ENCODE data around the gene VTCN1. TPM values are rescaled to one million over a fixed set of nuclear protein-coding genes. Genes with fewer than 3 reads are reported as not detected.

The VTCN1 gene
- total RNA-seq, 1 experiment from 2014 or later = not detected

DNA sequence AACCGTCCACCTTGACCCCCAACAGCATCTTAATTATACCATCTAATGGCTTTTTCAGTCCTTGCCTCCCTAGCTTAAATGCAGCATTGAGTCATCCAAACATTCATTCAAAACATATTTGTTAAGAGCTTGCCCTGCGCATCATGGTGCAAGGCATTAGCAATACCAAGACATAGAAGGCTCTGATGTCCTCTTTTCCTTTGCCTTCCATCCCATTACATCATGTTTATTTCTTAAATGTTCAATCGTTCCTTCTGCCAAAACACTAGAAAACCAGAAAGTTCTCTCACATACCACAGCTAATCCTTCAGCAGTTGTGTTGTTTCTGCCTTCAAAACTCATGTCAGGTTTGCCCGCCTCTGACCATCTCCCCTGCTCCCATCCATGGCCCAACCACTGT lies 29.8 kb upstream of the VTCN1 start (continued):
- TF ChIP-seq ETV6 (CRISPR knock-in tag; IDR thresholded peaks at IDR 0.05) (no peak), ELF4 (CRISPR knock-in tag; IDR thresholded peaks at IDR 0.05; ENCODE audit: low read depth) (no peak), ZNF671 (CRISPR knock-in tag; IDR thresholded peaks at IDR 0.05) (no peak), SP1 (CRISPR knock-in tag; conservative IDR thresholded peaks at IDR 0.05) (no peak), FOXK1 (CRISPR knock-in tag; IDR thresholded peaks at IDR 0.05) (no peak), GRHL2 (CRISPR knock-in tag; IDR thresholded peaks at IDR 0.05; ENCODE audit: insufficient replicate concordance, severe bottlenecking) (no peak), STAT6 (CRISPR knock-in tag; conservative IDR thresholded peaks at IDR 0.05; ENCODE audit: low read depth) (no peak), ZNF263 (CRISPR knock-in tag; IDR thresholded peaks at IDR 0.05; ENCODE audit: low read depth) (no peak), MYBL2 (CRISPR knock-in tag; IDR thresholded peaks at IDR 0.05) (no peak), ATF3 (CRISPR knock-in tag; conservative IDR thresholded peaks at IDR 0.05) (no peak), SMAD3 (CRISPR knock-in tag; IDR thresholded peaks at IDR 0.05; ENCODE audit: borderline replicate concordance) (no peak)
- TF ChIP-seq, protein P1, sequence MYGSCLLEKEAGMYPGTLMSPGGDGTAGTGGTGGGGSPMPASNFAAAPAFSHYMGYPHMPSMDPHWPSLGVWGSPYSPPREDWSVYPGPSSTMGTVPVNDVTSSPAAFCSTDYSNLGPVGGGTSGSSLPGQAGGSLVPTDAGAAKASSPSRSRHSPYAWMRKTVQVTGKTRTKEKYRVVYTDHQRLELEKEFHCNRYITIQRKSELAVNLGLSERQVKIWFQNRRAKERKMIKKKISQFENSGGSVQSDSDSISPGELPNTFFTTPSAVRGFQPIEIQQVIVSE (CRISPR knock-in tag; IDR thresholded peaks at IDR 0.05; ENCODE audit: borderline replicate concordance) = no peak
- TF ChIP-seq, protein P2, sequence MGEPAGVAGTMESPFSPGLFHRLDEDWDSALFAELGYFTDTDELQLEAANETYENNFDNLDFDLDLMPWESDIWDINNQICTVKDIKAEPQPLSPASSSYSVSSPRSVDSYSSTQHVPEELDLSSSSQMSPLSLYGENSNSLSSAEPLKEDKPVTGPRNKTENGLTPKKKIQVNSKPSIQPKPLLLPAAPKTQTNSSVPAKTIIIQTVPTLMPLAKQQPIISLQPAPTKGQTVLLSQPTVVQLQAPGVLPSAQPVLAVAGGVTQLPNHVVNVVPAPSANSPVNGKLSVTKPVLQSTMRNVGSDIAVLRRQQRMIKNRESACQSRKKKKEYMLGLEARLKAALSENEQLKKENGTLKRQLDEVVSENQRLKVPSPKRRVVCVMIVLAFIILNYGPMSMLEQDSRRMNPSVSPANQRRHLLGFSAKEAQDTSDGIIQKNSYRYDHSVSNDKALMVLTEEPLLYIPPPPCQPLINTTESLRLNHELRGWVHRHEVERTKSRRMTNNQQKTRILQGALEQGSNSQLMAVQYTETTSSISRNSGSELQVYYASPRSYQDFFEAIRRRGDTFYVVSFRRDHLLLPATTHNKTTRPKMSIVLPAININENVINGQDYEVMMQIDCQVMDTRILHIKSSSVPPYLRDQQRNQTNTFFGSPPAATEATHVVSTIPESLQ (CRISPR knock-in tag; IDR thresholded peaks at IDR 0.05) = no peak
- TF ChIP-seq, protein P3, sequence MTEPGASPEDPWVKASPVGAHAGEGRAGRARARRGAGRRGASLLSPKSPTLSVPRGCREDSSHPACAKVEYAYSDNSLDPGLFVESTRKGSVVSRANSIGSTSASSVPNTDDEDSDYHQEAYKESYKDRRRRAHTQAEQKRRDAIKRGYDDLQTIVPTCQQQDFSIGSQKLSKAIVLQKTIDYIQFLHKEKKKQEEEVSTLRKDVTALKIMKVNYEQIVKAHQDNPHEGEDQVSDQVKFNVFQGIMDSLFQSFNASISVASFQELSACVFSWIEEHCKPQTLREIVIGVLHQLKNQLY (CRISPR knock-in tag; IDR thresholded peaks at IDR 0.05) = no peak

GRCh38 chr1:117239467-117239866 lies 28.7 kb upstream of the VTCN1 start:
- Mint-ChIP-seq H3K36me3 (no peaks in the 10 kb centered on the region), H3K27me3 (ENCODE audit: low read depth) (no peaks in the 10 kb centered on the region), H3K27ac (no peak overlapping the region), H3K4me1 (peaks cover 24% of the 10 kb centered on the region), H3K4me3 (no peak overlapping the region), H3K9me3 (peaks cover 16% of the 10 kb centered on the region)
- POLR2A ChIA-PET = no interaction called here
- DNase-seq (ENCODE audit: low spot score) (no peak), ATAC-seq (no peak)
- CTCF ChIA-PET = no interaction called here
- TF ChIP-seq CREM (CRISPR knock-in tag; IDR thresholded peaks at IDR 0.05) = no peak
- no peak for TF ChIP-seq OVOL2 (CRISPR knock-in tag; IDR thresholded peaks at IDR 0.05; ENCODE audit: borderline replicate concordance)
- no peak for TF ChIP-seq ATF1 (CRISPR knock-in tag; IDR thresholded peaks at IDR 0.05)
- TF ChIP-seq, protein P4, sequence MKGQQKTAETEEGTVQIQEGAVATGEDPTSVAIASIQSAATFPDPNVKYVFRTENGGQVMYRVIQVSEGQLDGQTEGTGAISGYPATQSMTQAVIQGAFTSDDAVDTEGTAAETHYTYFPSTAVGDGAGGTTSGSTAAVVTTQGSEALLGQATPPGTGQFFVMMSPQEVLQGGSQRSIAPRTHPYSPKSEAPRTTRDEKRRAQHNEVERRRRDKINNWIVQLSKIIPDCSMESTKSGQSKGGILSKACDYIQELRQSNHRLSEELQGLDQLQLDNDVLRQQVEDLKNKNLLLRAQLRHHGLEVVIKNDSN (CRISPR knock-in tag; IDR thresholded peaks at IDR 0.05) = no peak
- no peak for TF ChIP-seq NR1H2 (CRISPR knock-in tag; IDR thresholded peaks at IDR 0.05)
- TF ChIP-seq GTF2I (CRISPR knock-in tag; conservative IDR thresholded peaks at IDR 0.05) = no peak
- no peak for TF ChIP-seq NR2C2 (CRISPR knock-in tag; IDR thresholded peaks at IDR 0.05)
- no peak for TF ChIP-seq JUN (CRISPR knock-in tag; IDR thresholded peaks at IDR 0.05)
- TF ChIP-seq, protein P5, sequence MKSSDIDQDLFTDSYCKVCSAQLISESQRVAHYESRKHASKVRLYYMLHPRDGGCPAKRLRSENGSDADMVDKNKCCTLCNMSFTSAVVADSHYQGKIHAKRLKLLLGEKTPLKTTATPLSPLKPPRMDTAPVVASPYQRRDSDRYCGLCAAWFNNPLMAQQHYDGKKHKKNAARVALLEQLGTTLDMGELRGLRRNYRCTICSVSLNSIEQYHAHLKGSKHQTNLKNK (CRISPR knock-in tag; IDR thresholded peaks at IDR 0.05) = no peak
- TF ChIP-seq STAT6 (CRISPR knock-in tag; conservative IDR thresholded peaks at IDR 0.05; ENCODE audit: low read depth) = no peak
- TF ChIP-seq ZNF423 (CRISPR knock-in tag; IDR thresholded peaks at IDR 0.05) = no peak
- TF ChIP-seq CREB1 (CRISPR knock-in tag; IDR thresholded peaks at IDR 0.05) = no peak

All from WTC11 (cell line).